HepG2 (cell line): ENCODE data around the gene CKS1B. TPM values are rescaled to one million over a fixed set of nuclear protein-coding genes. Genes with fewer than 3 reads are reported as not detected.
A peak's percentile ranks its signal among the peaks of the same experiment; 100 is the strongest.

Experiments used
- ELK4 ChIP-seq: sonication (generic); formaldehyde crosslinking; IDR thresholded peaks from 2 replicates; pipeline ENCODE4 v1.9.0; 2021; ENCODE audit warnings: missing genetic modification reagents, borderline replicate concordance
- HIVEP1 ChIP-seq: sonication (generic); formaldehyde crosslinking; IDR thresholded peaks from 2 replicates; pipeline ENCODE4 v1.4.0; 2020; ENCODE audit warnings: mild to moderate bottlenecking, missing genetic modification reagents
- HOXA3 ChIP-seq: sonication (generic); formaldehyde crosslinking; IDR thresholded peaks from 2 replicates; pipeline ENCODE4 v1.5.0; 2020; ENCODE audit warnings: missing genetic modification reagents
- JARID2 ChIP-seq: sonication (generic); formaldehyde crosslinking; IDR thresholded peaks from 2 replicates; pipeline ENCODE4 v1.8.1; 2023; ENCODE audit warnings: missing genetic modification reagents, inconsistent platforms; ENCODE audit not compliant: insufficient replicate concordance
- KLF9 ChIP-seq: IDR thresholded peaks from 2 replicates; pipeline ENCODE4 v1.6.1; 2016; ENCODE audit warnings: low read depth
- NFYC ChIP-seq: IDR thresholded peaks from 2 replicates; pipeline ENCODE4 v1.6.1; 2016; ENCODE audit warnings: missing genetic modification reagents, missing compliant biosample characterization
- YEATS2 ChIP-seq: sonication (generic); formaldehyde crosslinking; IDR thresholded peaks from 2 replicates; pipeline ENCODE4 v1.4.0; 2020; ENCODE audit warnings: missing genetic modification reagents, borderline replicate concordance
- ZBTB38 ChIP-seq: sonication (generic); formaldehyde crosslinking; IDR thresholded peaks from 2 replicates; pipeline ENCODE4 v1.5.1; 2020; ENCODE audit warnings: mild to moderate bottlenecking, missing genetic modification reagents
- ZEB1 ChIP-seq: IDR thresholded peaks from 2 replicates; pipeline ENCODE4 v1.6.1; 2012; ENCODE audit warnings: mild to moderate bottlenecking, low read depth, inconsistent platforms; ENCODE audit not compliant: insufficient replicate concordance
- ZNF207 ChIP-seq: fragments of 450-650 bp; IDR thresholded peaks from 2 replicates; pipeline ENCODE4 v1.6.1; 2016; ENCODE audit warnings: antibody characterized with exemption, borderline replicate concordance
- ZNF468 ChIP-seq: sonication (generic); formaldehyde crosslinking; IDR thresholded peaks from 2 replicates; pipeline ENCODE4 v1.8.0; 2022; ENCODE audit warnings: mild to moderate bottlenecking, moderate library complexity, missing genetic modification reagents
- ZNF552 ChIP-seq: sonication (generic); formaldehyde crosslinking; IDR thresholded peaks from 2 replicates; pipeline ENCODE4 v1.9.0; 2022; ENCODE audit warnings: missing genetic modification reagents, mild to moderate bottlenecking, borderline replicate concordance
- ZNF569 ChIP-seq: sonication (generic); formaldehyde crosslinking; IDR thresholded peaks from 2 replicates; pipeline ENCODE4 v1.5.0; 2020; ENCODE audit warnings: mild to moderate bottlenecking, missing genetic modification reagents, moderate library complexity, borderline replicate concordance
- ZNF619 ChIP-seq: sonication (generic); formaldehyde crosslinking; IDR thresholded peaks from 2 replicates; pipeline ENCODE4 v1.4.0; 2020; ENCODE audit warnings: mild to moderate bottlenecking, missing genetic modification reagents
- ZNF646 ChIP-seq: sonication (generic); formaldehyde crosslinking; IDR thresholded peaks from 2 replicates; pipeline ENCODE4 v1.9.0; 2021; ENCODE audit warnings: mild to moderate bottlenecking, missing genetic modification reagents
- ZSCAN21 ChIP-seq: sonication (generic); formaldehyde crosslinking; IDR thresholded peaks from 2 replicates; pipeline ENCODE4 v1.8.0; 2022; ENCODE audit warnings: mild to moderate bottlenecking, missing genetic modification reagents, moderate library complexity, borderline replicate concordance
- polyA plus RNA-seq, 8 experiments: library from polyadenylated mRNA; depleted of rRNA in 3 of 8; stranded (reverse) in 7 of 8; unstranded in 1 of 8; fragments of >200 nt; fragmentation: Illumina TruSeq in 4 of 8; extraction: Trizol in 4 of 8; gene quantifications; 2 replicates each; pipeline versions ENCODE4 v1.2.1 to v1.2.3, GENCODE V29; 2011 to 2016; ENCODE audit warnings: low read depth in 4 of 8, missing spikeins in 1 of 8, mixed read lengths in 1 of 8; ENCODE audit not compliant: insufficient read depth in 1 of 8
- total RNA-seq, 5 experiments: library from RNA; depleted of rRNA; stranded (reverse); fragments of >200 nt; fragmentation: Illumina TruSeq; extraction: Trizol; gene quantifications; 2 replicates each; pipeline ENCODE4 v1.2.3, GENCODE V29; 2016; ENCODE audit warnings: low read depth in 1 of 5
- TF ChIP-seq, protein P1 (sequence below): sonication (generic); formaldehyde crosslinking; conservative IDR thresholded peaks from 2 replicates; pipeline ENCODE4 v1.8.0; 2022; ENCODE audit warnings: low read depth, missing genetic modification reagents
- TF ChIP-seq, protein P2 (sequence below): sonication (generic); formaldehyde crosslinking; IDR thresholded peaks from 2 replicates; pipeline ENCODE4 v1.4.0; 2020; ENCODE audit warnings: missing genetic modification reagents

Gene CKS1B
- total and polyA plus RNA-seq, 2 of the 13 experiments (the other 11 are each of a cell fraction or from before 2014, with no cell fraction given) = 217 to 222 TPM

- TF ChIP-seq JARID2 (CRISPR knock-in tag) = no peak
- TF ChIP-seq ZBTB38 (CRISPR knock-in tag) = peak; percentile 80
- no peak for TF ChIP-seq ZNF207
- no peak; the same call in none of the 2 replicates for TF ChIP-seq ZNF619 (CRISPR knock-in tag)
- peak; percentile 66 for TF ChIP-seq HOXA3 (CRISPR knock-in tag)
- no peak for TF ChIP-seq ZNF569 (CRISPR knock-in tag)
- TF ChIP-seq, protein P1, sequence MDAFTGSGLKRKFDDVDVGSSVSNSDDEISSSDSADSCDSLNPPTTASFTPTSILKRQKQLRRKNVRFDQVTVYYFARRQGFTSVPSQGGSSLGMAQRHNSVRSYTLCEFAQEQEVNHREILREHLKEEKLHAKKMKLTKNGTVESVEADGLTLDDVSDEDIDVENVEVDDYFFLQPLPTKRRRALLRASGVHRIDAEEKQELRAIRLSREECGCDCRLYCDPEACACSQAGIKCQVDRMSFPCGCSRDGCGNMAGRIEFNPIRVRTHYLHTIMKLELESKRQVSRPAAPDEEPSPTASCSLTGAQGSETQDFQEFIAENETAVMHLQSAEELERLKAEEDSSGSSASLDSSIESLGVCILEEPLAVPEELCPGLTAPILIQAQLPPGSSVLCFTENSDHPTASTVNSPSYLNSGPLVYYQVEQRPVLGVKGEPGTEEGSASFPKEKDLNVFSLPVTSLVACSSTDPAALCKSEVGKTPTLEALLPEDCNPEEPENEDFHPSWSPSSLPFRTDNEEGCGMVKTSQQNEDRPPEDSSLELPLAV (CRISPR knock-in tag) = 0 out of 2 replicates have a peak, but pooled peaks have one; percentile 23
- TF ChIP-seq HIVEP1 (CRISPR knock-in tag) = peak; percentile 44; the same call in 1 of the 2 replicates
- TF ChIP-seq ZSCAN21 (CRISPR knock-in tag) = peak; percentile 64
- no peak for TF ChIP-seq ZNF468 (CRISPR knock-in tag)
- peak; percentile 85; the same call in 1 of the 2 replicates for TF ChIP-seq ELK4
- no peak for TF ChIP-seq KLF9 (CRISPR knock-in tag)
- TF ChIP-seq ZNF552 (CRISPR knock-in tag) = 0 out of 2 replicates have a peak, but pooled peaks have one; percentile 76
- TF ChIP-seq ZNF646 (CRISPR knock-in tag) = no peak
- no peak; the same call in 1 of the 2 replicates for TF ChIP-seq YEATS2 (CRISPR knock-in tag)
- no peak for TF ChIP-seq ZEB1
- TF ChIP-seq NFYC (CRISPR knock-in tag) = no peak
- TF ChIP-seq, protein P2, sequence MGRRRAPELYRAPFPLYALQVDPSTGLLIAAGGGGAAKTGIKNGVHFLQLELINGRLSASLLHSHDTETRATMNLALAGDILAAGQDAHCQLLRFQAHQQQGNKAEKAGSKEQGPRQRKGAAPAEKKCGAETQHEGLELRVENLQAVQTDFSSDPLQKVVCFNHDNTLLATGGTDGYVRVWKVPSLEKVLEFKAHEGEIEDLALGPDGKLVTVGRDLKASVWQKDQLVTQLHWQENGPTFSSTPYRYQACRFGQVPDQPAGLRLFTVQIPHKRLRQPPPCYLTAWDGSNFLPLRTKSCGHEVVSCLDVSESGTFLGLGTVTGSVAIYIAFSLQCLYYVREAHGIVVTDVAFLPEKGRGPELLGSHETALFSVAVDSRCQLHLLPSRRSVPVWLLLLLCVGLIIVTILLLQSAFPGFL = 0 out of 2 replicates have a peak, but pooled peaks have one; percentile 71
Observed at GRCh38 chr1:154961207-154962155, 13.0 kb upstream of the CKS1B start, which contains the start of gene PYGO2 (continued).
